Panc1 (cell line): ENCODE data around the gene WFDC5. TPM values are rescaled to one million over a fixed set of nuclear protein-coding genes. Genes with fewer than 3 reads are reported as not detected.
"Not testable (repeated sequence)": the region's sequence is repeated elsewhere in the genome, so short reads cannot be mapped to it uniquely, and the experiment has no call there.

Source experiments
- ATAC-seq: fragments of 200-7000 bp; cut with Tn5 transposase; 2 replicates; pipeline ENCODE4 v1.9.1; 2020; ENCODE audit warnings: mild to moderate bottlenecking, moderate library complexity
- BruUV-seq: library from RNA; stranded (reverse); fragments of 400-500 nt; replicated peaks from 2 replicates; lab custom pipeline; 2021; lab: Mats Ljungman, UMichigan
- CTCF ChIA-PET: fragments of 300-600 bp; sonication (Branson Sonifier 250); formaldehyde crosslinking; loops from one replicate; lab custom pipeline; 2022; ENCODE audit warnings: antibody characterized with exemption; lab: Charles Lee
- POLR2A ChIA-PET: fragments of 300-600 bp; sonication (Branson Sonifier 250); formaldehyde crosslinking; loops from one replicate; lab custom pipeline; 2022; ENCODE audit warnings: antibody characterized with exemption; lab: Charles Lee
- DNase-seq: peaks from one replicate; pipeline ENCODE4 v3.0.0-alpha.2; 2010; ENCODE audit warnings: low read depth, low spot score
- H3K27ac ChIP-seq: 2 replicates; pipeline ENCODE4 v1.5.1; 2011; ENCODE audit warnings: mild to moderate bottlenecking, low read length, inconsistent platforms
- H3K27me3 ChIP-seq: fragments of 200-500 bp; sonication (Bioruptor generic); 2 replicates; pipeline ENCODE4 v1.6.0; 2014; ENCODE audit warnings: low read length, inconsistent platforms; ENCODE audit not compliant: control insufficient read depth, insufficient read depth
- H3K36me3 ChIP-seq: fragments of 200-500 bp; sonication (Bioruptor generic); 2 replicates; pipeline ENCODE4 v1.5.1; 2014; ENCODE audit warnings: inconsistent platforms, mild to moderate bottlenecking, low read length, moderate library complexity; ENCODE audit not compliant: control insufficient read depth, insufficient read depth
- H3K4me1 ChIP-seq: 2 replicates; pipeline ENCODE4 v1.5.1; 2011; ENCODE audit warnings: inconsistent platforms, mild to moderate bottlenecking, low read length, moderate library complexity; ENCODE audit not compliant: control insufficient read depth, insufficient read depth
- H3K4me3 ChIP-seq, 2 experiments: 2 replicates each; pipeline ENCODE4 v1.5.1; 2011 to 2012; ENCODE audit warnings: low read depth in 2 of 2, low read length in 2 of 2, mild to moderate bottlenecking in 2 of 2, inconsistent platforms in 1 of 2, moderate library complexity in 1 of 2
- H3K9me3 ChIP-seq: fragments of 200-500 bp; sonication (Bioruptor generic); 2 replicates; pipeline ENCODE4 v1.5.1; 2014; ENCODE audit warnings: low read depth, mild to moderate bottlenecking, inconsistent platforms, low read length, moderate library complexity; ENCODE audit not compliant: control insufficient read depth, insufficient read depth
- POLR2AphosphoS5 ChIP-seq: IDR thresholded peaks from 2 replicates; pipeline ENCODE4 v1.6.1; 2012; ENCODE audit warnings: mild to moderate bottlenecking, low read depth, low read length, moderate library complexity
- SIN3A ChIP-seq: IDR thresholded peaks from 2 replicates; pipeline ENCODE4 v1.6.1; 2012; ENCODE audit warnings: low read depth, mild to moderate bottlenecking, low read length, moderate library complexity, borderline replicate concordance; ENCODE audit not compliant: insufficient read depth
- TCF7L2 ChIP-seq: IDR thresholded peaks from 2 replicates; pipeline ENCODE4 v1.6.1; 2011; ENCODE audit warnings: mild to moderate bottlenecking, low read depth, low read length, inconsistent platforms
- in situ Hi-C: cut with HindIII; loops from 2 replicates; pipeline ENCODE4 v1.10.0; 2016; ENCODE audit warnings: low sequenced_read_pairs, low pct_unique_long_range_greater_than_20kb
- intact Hi-C: fragments of 100-400 bp; cut with micrococcal nuclease; formaldehyde crosslinking; loops from one replicate; pipeline ENCODE4 v1.10.0; 2022; ENCODE audit not compliant: unreplicated experiment
- total RNA-seq: library from RNA; stranded (reverse); gene quantifications from one replicate; pipeline ENCODE4 v1.2.1, GENCODE V29; 2021; ENCODE audit not compliant: unreplicated experiment
- TF ChIP-seq, protein P1 (sequence below), 2 experiments: IDR thresholded peaks; 2 replicates each; pipeline ENCODE4 v1.6.1; 2011 to 2012; ENCODE audit warnings: low read depth in 2 of 2, control low read depth in 1 of 2, low read length in 1 of 2, mild to moderate bottlenecking in 1 of 2, moderate library complexity in 1 of 2; ENCODE audit not compliant: insufficient read depth in 1 of 2
- TF ChIP-seq, protein P2 (sequence below): fragments of 450-650 bp; IDR thresholded peaks from 2 replicates; pipeline ENCODE4 v1.5.1; 2017; ENCODE audit warnings: mild to moderate bottlenecking

The WFDC5 gene
- total RNA-seq, 1 experiment from 2014 or later = not detected

GRCh38 chr20:45157962-45158361 is 43.0 kb upstream of the WFDC5 start:
- BruUV-seq = no TSS peak
- no peaks in the 10 kb centered on the region for H3K4me1 ChIP-seq
- ChIA-PET CTCF (no interaction called here), POLR2A (no interaction called here)
- in situ Hi-C loops = no loop called here
- no peak for TF ChIP-seq SIN3A
- TF ChIP-seq, protein P1, sequence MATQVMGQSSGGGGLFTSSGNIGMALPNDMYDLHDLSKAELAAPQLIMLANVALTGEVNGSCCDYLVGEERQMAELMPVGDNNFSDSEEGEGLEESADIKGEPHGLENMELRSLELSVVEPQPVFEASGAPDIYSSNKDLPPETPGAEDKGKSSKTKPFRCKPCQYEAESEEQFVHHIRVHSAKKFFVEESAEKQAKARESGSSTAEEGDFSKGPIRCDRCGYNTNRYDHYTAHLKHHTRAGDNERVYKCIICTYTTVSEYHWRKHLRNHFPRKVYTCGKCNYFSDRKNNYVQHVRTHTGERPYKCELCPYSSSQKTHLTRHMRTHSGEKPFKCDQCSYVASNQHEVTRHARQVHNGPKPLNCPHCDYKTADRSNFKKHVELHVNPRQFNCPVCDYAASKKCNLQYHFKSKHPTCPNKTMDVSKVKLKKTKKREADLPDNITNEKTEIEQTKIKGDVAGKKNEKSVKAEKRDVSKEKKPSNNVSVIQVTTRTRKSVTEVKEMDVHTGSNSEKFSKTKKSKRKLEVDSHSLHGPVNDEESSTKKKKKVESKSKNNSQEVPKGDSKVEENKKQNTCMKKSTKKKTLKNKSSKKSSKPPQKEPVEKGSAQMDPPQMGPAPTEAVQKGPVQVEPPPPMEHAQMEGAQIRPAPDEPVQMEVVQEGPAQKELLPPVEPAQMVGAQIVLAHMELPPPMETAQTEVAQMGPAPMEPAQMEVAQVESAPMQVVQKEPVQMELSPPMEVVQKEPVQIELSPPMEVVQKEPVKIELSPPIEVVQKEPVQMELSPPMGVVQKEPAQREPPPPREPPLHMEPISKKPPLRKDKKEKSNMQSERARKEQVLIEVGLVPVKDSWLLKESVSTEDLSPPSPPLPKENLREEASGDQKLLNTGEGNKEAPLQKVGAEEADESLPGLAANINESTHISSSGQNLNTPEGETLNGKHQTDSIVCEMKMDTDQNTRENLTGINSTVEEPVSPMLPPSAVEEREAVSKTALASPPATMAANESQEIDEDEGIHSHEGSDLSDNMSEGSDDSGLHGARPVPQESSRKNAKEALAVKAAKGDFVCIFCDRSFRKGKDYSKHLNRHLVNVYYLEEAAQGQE (IDR thresholded peaks at IDR 0.05; ENCODE audit: insufficient read depth in 1 of 2, low read depth in 2 of 2, low read length in 1 of 2) = no peak
- TF ChIP-seq, protein P2, sequence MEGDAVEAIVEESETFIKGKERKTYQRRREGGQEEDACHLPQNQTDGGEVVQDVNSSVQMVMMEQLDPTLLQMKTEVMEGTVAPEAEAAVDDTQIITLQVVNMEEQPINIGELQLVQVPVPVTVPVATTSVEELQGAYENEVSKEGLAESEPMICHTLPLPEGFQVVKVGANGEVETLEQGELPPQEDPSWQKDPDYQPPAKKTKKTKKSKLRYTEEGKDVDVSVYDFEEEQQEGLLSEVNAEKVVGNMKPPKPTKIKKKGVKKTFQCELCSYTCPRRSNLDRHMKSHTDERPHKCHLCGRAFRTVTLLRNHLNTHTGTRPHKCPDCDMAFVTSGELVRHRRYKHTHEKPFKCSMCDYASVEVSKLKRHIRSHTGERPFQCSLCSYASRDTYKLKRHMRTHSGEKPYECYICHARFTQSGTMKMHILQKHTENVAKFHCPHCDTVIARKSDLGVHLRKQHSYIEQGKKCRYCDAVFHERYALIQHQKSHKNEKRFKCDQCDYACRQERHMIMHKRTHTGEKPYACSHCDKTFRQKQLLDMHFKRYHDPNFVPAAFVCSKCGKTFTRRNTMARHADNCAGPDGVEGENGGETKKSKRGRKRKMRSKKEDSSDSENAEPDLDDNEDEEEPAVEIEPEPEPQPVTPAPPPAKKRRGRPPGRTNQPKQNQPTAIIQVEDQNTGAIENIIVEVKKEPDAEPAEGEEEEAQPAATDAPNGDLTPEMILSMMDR = no peak
- no peak for TF ChIP-seq POLR2AphosphoS5
- TF ChIP-seq TCF7L2 = no peak
- H3K4me3 ChIP-seq = no peak overlapping the region
- no peak for ATAC-seq
- intact Hi-C loops = no loop called here
- no peak for DNase-seq
- H3K27ac ChIP-seq = no peak overlapping the region
- no peaks in the 10 kb centered on the region; the same call in none of the 2 replicates for H3K27me3 ChIP-seq
- H3K36me3 ChIP-seq = no peaks in the 10 kb centered on the region
- no peaks in the 10 kb centered on the region for H3K9me3 ChIP-seq

DNA sequence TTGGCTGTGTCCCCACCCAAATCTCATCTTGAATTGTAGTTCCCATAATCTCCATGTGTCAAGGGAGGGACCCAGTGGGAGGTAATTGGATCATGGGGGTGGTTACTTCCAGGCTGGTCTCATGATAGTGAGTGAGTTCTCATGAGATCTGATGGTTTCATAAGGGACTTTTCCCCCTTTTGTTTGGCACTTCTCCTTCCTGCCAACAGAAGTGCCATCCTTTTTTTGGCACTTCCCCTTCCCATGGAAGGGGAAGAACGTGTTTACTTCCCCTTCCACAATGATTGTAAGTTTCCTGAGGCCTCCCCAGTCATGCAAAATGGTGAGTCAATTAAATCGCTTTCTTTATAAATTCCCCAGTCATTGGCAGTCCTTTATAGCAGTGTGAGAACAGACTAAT is 41.7 kb upstream of the WFDC5 start:
- in situ Hi-C loops (no loop called here), intact Hi-C loops (no loop called here)
- no peak overlapping the region for H3K4me3 ChIP-seq
- ATAC-seq = no peak
- H3K9me3 ChIP-seq = no peaks in the 10 kb centered on the region
- no peak overlapping the region for H3K27ac ChIP-seq
- ChIA-PET CTCF (no interaction called here), POLR2A (no interaction called here)
- no peak for DNase-seq
- no peaks in the 10 kb centered on the region; the same call in none of the 2 replicates for H3K27me3 ChIP-seq
- no peaks in the 10 kb centered on the region for H3K4me1 ChIP-seq
- BruUV-seq = no TSS peak
- TF ChIP-seq, protein P1 (IDR thresholded peaks at IDR 0.05; ENCODE audit: insufficient read depth in 1 of 2, low read depth in 2 of 2, low read length in 1 of 2) = no peak
- TF ChIP-seq SIN3A = no peak
- TF ChIP-seq TCF7L2 = no peak
- TF ChIP-seq, protein P2 = no peak
- TF ChIP-seq POLR2AphosphoS5 = no peak
- no peaks in the 10 kb centered on the region for H3K36me3 ChIP-seq

GRCh38 chr20:45154794-45155193 is 39.8 kb upstream of the WFDC5 start:
- ATAC-seq, H3K9me3 ChIP-seq, in situ Hi-C loops, H3K27me3 ChIP-seq, POLR2A ChIA-PET, H3K27ac ChIP-seq, H3K36me3 ChIP-seq, intact Hi-C loops, DNase-seq, BruUV-seq, H3K4me3 ChIP-seq, CTCF ChIA-PET, H3K4me1 ChIP-seq: not testable (repeated sequence)
